ENCODE results near the gene CACUL1.
"Not testable (repeated sequence)": the region's sequence is repeated elsewhere in the genome, so short reads cannot be mapped to it uniquely, and the experiment has no call there.

Gene CACUL1

GRCh38 chr10:118687472-118687871, 67.3 kb downstream of the CACUL1 start:
- DNase-seq (ENCODE audit: low read depth, low spot score) = no peak

- no peak for DNase-seq (ENCODE audit: low read depth, low spot score)
Observed at GRCh38 chr10:118682533-118682932, 72.2 kb downstream of the CACUL1 start.

- DNase-seq (ENCODE audit: low read depth, low spot score) = no peak
Observed at GRCh38 chr10:118680197-118680596, 74.6 kb downstream of the CACUL1 start.

- no peak for DNase-seq (ENCODE audit: low read depth, low spot score)
Observed at GRCh38 chr10:118674226-118674919, 80.4 kb downstream of the CACUL1 start.

GRCh38 chr10:118672766-118673715, 81.7 kb downstream of the CACUL1 start:
- no peak for DNase-seq (ENCODE audit: low read depth, low spot score)

GRCh38 chr10:118672153-118672552, 82.6 kb downstream of the CACUL1 start:
- no peak for DNase-seq (ENCODE audit: low read depth, low spot score)

- DNase-seq (ENCODE audit: low read depth, low spot score) = not testable (repeated sequence)
Observed at GRCh38 chr10:118671221-118671620, 83.5 kb downstream of the CACUL1 start.

- no peak for DNase-seq (ENCODE audit: low read depth, low spot score)
Observed at GRCh38 chr10:118670472-118671124, 84.2 kb downstream of the CACUL1 start.

- no peak for DNase-seq (ENCODE audit: low read depth, low spot score)
Observed at GRCh38 chr10:118669835-118670234, 84.9 kb downstream of the CACUL1 start.

- DNase-seq (ENCODE audit: low read depth, low spot score) = no peak
Observed at GRCh38 chr10:118669020-118669791, 85.6 kb downstream of the CACUL1 start.

GRCh38 chr10:118668228-118668952, 86.4 kb downstream of the CACUL1 start:
- no peak for DNase-seq (ENCODE audit: low read depth, low spot score)

- no peak for DNase-seq (ENCODE audit: low read depth, low spot score)
Observed at GRCh38 chr10:118667732-118668131, 87.0 kb downstream of the CACUL1 start.

- no peak for DNase-seq (ENCODE audit: low read depth, low spot score)
Observed at GRCh38 chr10:118666350-118666749, 88.4 kb downstream of the CACUL1 start.

- DNase-seq (ENCODE audit: low read depth, low spot score) = no peak
Observed at GRCh38 chr10:118664321-118664720, 90.4 kb downstream of the CACUL1 start.

- no peak for DNase-seq (ENCODE audit: low read depth, low spot score)
Observed at GRCh38 chr10:118663176-118663575, 91.6 kb downstream of the CACUL1 start.

GRCh38 chr10:118662228-118663035, 92.3 kb downstream of the CACUL1 start:
- DNase-seq (ENCODE audit: low read depth, low spot score) = no peak

- no peak for DNase-seq (ENCODE audit: low read depth, low spot score)
Observed at GRCh38 chr10:118658762-118659161, 96.0 kb downstream of the CACUL1 start.

GRCh38 chr10:118658168-118658567, 96.6 kb downstream of the CACUL1 start:
- DNase-seq (ENCODE audit: low read depth, low spot score) = not testable (repeated sequence)

- not testable (repeated sequence) for DNase-seq (ENCODE audit: low read depth, low spot score)
Observed at GRCh38 chr10:118645294-118645693, 109.5 kb downstream of the CACUL1 start.

- DNase-seq (ENCODE audit: low read depth, low spot score) = no peak
Observed at GRCh38 chr10:118642228-118642627, 112.5 kb downstream of the CACUL1 start.
